ENCODE measurements around the gene PLA2G15. TPM values are rescaled to one million over a fixed set of nuclear protein-coding genes. Genes with fewer than 3 reads are reported as not detected.

PLA2G15 gene
- total RNA-seq, 1 donor from 2014 or later = 25.9 TPM

GRCh38 chr16:68270353-68270752 is 25.2 kb downstream of the PLA2G15 start:
- Mint-ChIP-seq H3K27ac (ENCODE audit: unreplicated experiment) (no peak overlapping the region), H3K36me3 (ENCODE audit: unreplicated experiment) (peaks cover 6% of the 10 kb centered on the region), H3K27me3 (ENCODE audit: unreplicated experiment) (no peaks in the 10 kb centered on the region), H3K4me1 (ENCODE audit: unreplicated experiment) (peaks cover 24% of the 10 kb centered on the region), H3K9me3 (ENCODE audit: unreplicated experiment) (no peaks in the 10 kb centered on the region), H3K4me3 (ENCODE audit: unreplicated experiment) (no peak overlapping the region)
- TF ChIP-seq CTCF (IDR thresholded peaks at IDR 0.05) = no peak
- no peak for DNase-seq (ENCODE audit: extremely low spot score, unreplicated experiment)

GRCh38 chr16:68272507-68273209 is 27.5 kb downstream of the PLA2G15 start:
- no peak for DNase-seq (ENCODE audit: extremely low spot score, unreplicated experiment)
- peaks cover 5% of the 10 kb centered on the region for H3K36me3 Mint-ChIP-seq (ENCODE audit: unreplicated experiment)
- no peak overlapping the region for H3K4me3 Mint-ChIP-seq (ENCODE audit: unreplicated experiment)
- no peaks in the 10 kb centered on the region for H3K9me3 Mint-ChIP-seq (ENCODE audit: unreplicated experiment)
- peaks cover 12% of the 10 kb centered on the region for H3K4me1 Mint-ChIP-seq (ENCODE audit: unreplicated experiment)
- H3K27ac Mint-ChIP-seq (ENCODE audit: unreplicated experiment) = no peak overlapping the region
- TF ChIP-seq CTCF (IDR thresholded peaks at IDR 0.05) = no peak
- no peaks in the 10 kb centered on the region for H3K27me3 Mint-ChIP-seq (ENCODE audit: unreplicated experiment)

GRCh38 chr16:68273459-68273858 is 28.3 kb downstream of the PLA2G15 start:
- Mint-ChIP-seq H3K27ac (ENCODE audit: unreplicated experiment) (no peak overlapping the region), H3K4me3 (ENCODE audit: unreplicated experiment) (no peak overlapping the region), H3K4me1 (ENCODE audit: unreplicated experiment) (peaks cover 9% of the 10 kb centered on the region), H3K27me3 (ENCODE audit: unreplicated experiment) (no peaks in the 10 kb centered on the region), H3K36me3 (ENCODE audit: unreplicated experiment) (peaks cover 7% of the 10 kb centered on the region), H3K9me3 (ENCODE audit: unreplicated experiment) (no peaks in the 10 kb centered on the region)
- DNase-seq (ENCODE audit: extremely low spot score, unreplicated experiment) = no peak
- TF ChIP-seq CTCF (IDR thresholded peaks at IDR 0.05) = no peak

- Mint-ChIP-seq H3K36me3 (ENCODE audit: unreplicated experiment) (peaks cover 7% of the 10 kb centered on the region), H3K27me3 (ENCODE audit: unreplicated experiment) (no peaks in the 10 kb centered on the region), H3K4me3 (ENCODE audit: unreplicated experiment) (no peak overlapping the region), H3K9me3 (ENCODE audit: unreplicated experiment) (no peaks in the 10 kb centered on the region), H3K27ac (ENCODE audit: unreplicated experiment) (no peak overlapping the region), H3K4me1 (ENCODE audit: unreplicated experiment) (peaks cover 8% of the 10 kb centered on the region)
- no peak for DNase-seq (ENCODE audit: extremely low spot score, unreplicated experiment)
- TF ChIP-seq CTCF (IDR thresholded peaks at IDR 0.05) = no peak
These were observed 28.7 kb downstream of the PLA2G15 start for GRCh38 chr16:68273896-68274295.

- TF ChIP-seq CTCF (IDR thresholded peaks at IDR 0.05) = no peak
- Mint-ChIP-seq H3K36me3 (ENCODE audit: unreplicated experiment) (peaks cover 11% of the 10 kb centered on the region), H3K9me3 (ENCODE audit: unreplicated experiment) (no peaks in the 10 kb centered on the region), H3K27ac (ENCODE audit: unreplicated experiment) (no peak overlapping the region), H3K4me3 (ENCODE audit: unreplicated experiment) (no peak overlapping the region), H3K27me3 (ENCODE audit: unreplicated experiment) (no peaks in the 10 kb centered on the region), H3K4me1 (ENCODE audit: unreplicated experiment) (peaks cover 5% of the 10 kb centered on the region)
- DNase-seq (ENCODE audit: extremely low spot score, unreplicated experiment) = no peak
These were observed 29.3 kb downstream of the PLA2G15 start for GRCh38 chr16:68274441-68274840.
